Measurements from ENCODE around the gene ERFE. TPM values are rescaled to one million over a fixed set of nuclear protein-coding genes. Genes with fewer than 3 reads are reported as not detected.

ERFE gene
- total RNA-seq, 3 donors from 2014 or later: 0.38 to 0.58 (median 0.51) TPM

- Histone ChIP-seq H3K4me1 (ENCODE audit: low read depth) (no peaks in the 10 kb centered on the region), H3K36me3 (ENCODE audit: low read depth) (no peaks in the 10 kb centered on the region), H3K4me3 (no peak overlapping the region), H3K9me3 (no peaks in the 10 kb centered on the region)
- ATAC-seq: no peak
- intact Hi-C loops (cut with DNase I, micrococcal nuclease): no loop called here
- TF ChIP-seq CTCF (IDR thresholded peaks at IDR 0.05): no peak
- DNase-seq: peak in 2 of 3 donors; percentile 5 to 25
Measured at GRCh38 chr2:238121511-238122286, 37.1 kb upstream of the ERFE start.

GRCh38 chr2:238122287-238123217, 36.2 kb upstream of the ERFE start:
- no peaks in the 10 kb centered on the region for H3K4me1 ChIP-seq (ENCODE audit: low read depth)
- no peak overlapping the region for H3K4me3 ChIP-seq
- no peaks in the 10 kb centered on the region for H3K9me3 ChIP-seq
- ATAC-seq: no peak
- intact Hi-C loops (cut with DNase I, micrococcal nuclease): no loop called here
- peak in 2 of 3 donors; percentile 14 to 47 for DNase-seq
- no peaks in the 10 kb centered on the region for H3K36me3 ChIP-seq (ENCODE audit: low read depth)
- no peak for TF ChIP-seq CTCF (IDR thresholded peaks at IDR 0.05)

- Histone ChIP-seq H3K36me3 (ENCODE audit: low read depth) (no peaks in the 10 kb centered on the region), H3K4me3 (no peak overlapping the region), H3K9me3 (no peaks in the 10 kb centered on the region), H3K4me1 (ENCODE audit: low read depth) (no peaks in the 10 kb centered on the region)
- intact Hi-C loops (cut with DNase I, micrococcal nuclease): no loop called here
- no peak for ATAC-seq
- TF ChIP-seq CTCF (IDR thresholded peaks at IDR 0.05): no peak
- DNase-seq: peak in 2 of 3 donors; percentile 1 to 29
Measured at GRCh38 chr2:238123218-238123971, 35.4 kb upstream of the ERFE start.

GRCh38 chr2:238123991-238124470, 34.7 kb upstream of the ERFE start:
- ATAC-seq (no peak), DNase-seq (peak in 2 of 3 donors; percentile 14 to 29)
- TF ChIP-seq CTCF (IDR thresholded peaks at IDR 0.05): no peak
- Histone ChIP-seq H3K36me3 (ENCODE audit: low read depth) (no peaks in the 10 kb centered on the region), H3K9me3 (no peaks in the 10 kb centered on the region), H3K4me1 (ENCODE audit: low read depth) (no peaks in the 10 kb centered on the region), H3K4me3 (no peak overlapping the region)
- intact Hi-C loops (cut with DNase I, micrococcal nuclease): no loop called here

GRCh38 chr2:238124488-238125126, 34.2 kb upstream of the ERFE start:
- no peak for TF ChIP-seq CTCF (IDR thresholded peaks at IDR 0.05)
- peak in 1 of 3 donors; percentile 4 for DNase-seq
- Histone ChIP-seq H3K9me3 (no peaks in the 10 kb centered on the region), H3K4me1 (ENCODE audit: low read depth) (no peaks in the 10 kb centered on the region), H3K4me3 (no peak overlapping the region), H3K36me3 (ENCODE audit: low read depth) (no peaks in the 10 kb centered on the region)
- intact Hi-C loops (cut with DNase I, micrococcal nuclease): no loop called here
- no peak for ATAC-seq

Measured in mucosa of descending colon (tissue), 3 donors.